Skeletal muscle tissue (tissue), 4 donors: ENCODE measurements around the gene UXS1. TPM values are rescaled to one million over a fixed set of nuclear protein-coding genes. Genes with fewer than 3 reads are reported as not detected.
A peak's percentile ranks its signal among the peaks of the same experiment; 100 is the strongest.
"Not testable (repeated sequence)": the region's sequence is repeated elsewhere in the genome, so short reads cannot be mapped to it uniquely, and the experiment has no call there.

Experiments used
- H3K27ac ChIP-seq: one replicate; pipeline ENCODE4 v1.7.0; 2013; ENCODE audit warnings: mild to moderate bottlenecking, low read depth, low read length, inconsistent platforms
- H3K27me3 ChIP-seq, 3 donors: one replicate each; pipeline ENCODE4 v1.7.0; 2013; ENCODE audit warnings: low read length in 3 of 3; ENCODE audit not compliant: control insufficient read depth in 3 of 3, insufficient read depth in 3 of 3
- H3K36me3 ChIP-seq, 3 donors: one replicate each; pipeline ENCODE4 v1.7.0; 2013; ENCODE audit warnings: low read length in 3 of 3; ENCODE audit not compliant: control insufficient read depth in 3 of 3, insufficient read depth in 3 of 3
- H3K4me1 ChIP-seq, 3 donors: one replicate each; pipeline ENCODE4 v1.7.0; 2013; ENCODE audit warnings: low read length in 3 of 3, mild to moderate bottlenecking in 3 of 3; ENCODE audit not compliant: control insufficient read depth in 3 of 3, insufficient read depth in 3 of 3
- H3K4me3 ChIP-seq, 3 donors: one replicate each; pipeline ENCODE4 v1.7.0; 2013; ENCODE audit warnings: low read length in 3 of 3
- H3K9ac ChIP-seq, 3 donors: one replicate each; pipeline ENCODE4 v1.7.0; 2013; ENCODE audit warnings: low read length in 3 of 3, mild to moderate bottlenecking in 3 of 3, moderate library complexity in 2 of 3, low read depth in 1 of 3
- H3K9me3 ChIP-seq, 3 donors: one replicate each; pipeline ENCODE4 v1.7.0; 2013; ENCODE audit warnings: low read length in 3 of 3; ENCODE audit not compliant: control insufficient read depth in 3 of 3
- total RNA-seq: library from RNA; depleted of rRNA; stranded (reverse); fragments of >200 nt; gene quantifications from one replicate; pipeline ENCODE4 v1.2.3, GENCODE V29; 2014
- donor health status: Osteomylitis.

Gene UXS1
- total RNA-seq, 1 donor from 2014 or later, result 17.7 TPM

- Histone ChIP-seq H3K36me3 (no peaks in the 10 kb centered on the region), H3K4me3 (no peak overlapping the region), H3K9ac (no peak overlapping the region), H3K4me1 (no peaks in the 10 kb centered on the region), H3K27ac (no peak overlapping the region), H3K9me3 (no peaks in the 10 kb centered on the region), H3K27me3 (no peaks in the 10 kb centered on the region)
Measured at GRCh38 chr2:106208399-106208798, 14.3 kb upstream of the UXS1 start.

GRCh38 chr2:106207246-106207645 is 13.1 kb upstream of the UXS1 start:
- no peaks in the 10 kb centered on the region for H3K9me3 ChIP-seq

GRCh38 chr2:106205488-106205887 is 11.4 kb upstream of the UXS1 start:
- H3K4me1 ChIP-seq, result no peaks in the 10 kb centered on the region
- no peaks in the 10 kb centered on the region for H3K27me3 ChIP-seq
- no peak overlapping the region for H3K4me3 ChIP-seq
- H3K27ac ChIP-seq, result no peak overlapping the region
- no peak overlapping the region for H3K9ac ChIP-seq
- no peaks in the 10 kb centered on the region for H3K9me3 ChIP-seq
- H3K36me3 ChIP-seq, result no peaks in the 10 kb centered on the region

More at GRCh38 chr2:106207246-106207645, 13.1 kb upstream of the UXS1 start:
- no peaks in the 10 kb centered on the region for H3K27me3 ChIP-seq
- H3K36me3 ChIP-seq, result no peaks in the 10 kb centered on the region
- no peaks in the 10 kb centered on the region for H3K4me1 ChIP-seq
- H3K4me3 ChIP-seq, result no peak overlapping the region
- H3K27ac ChIP-seq, result no peak overlapping the region
- H3K9ac ChIP-seq, result no peak overlapping the region

GRCh38 chr2:106204551-106204950 is 10.4 kb upstream of the UXS1 start:
- not testable (repeated sequence) for H3K4me1 ChIP-seq

GRCh38 chr2:106201661-106202060 is 7.6 kb upstream of the UXS1 start:
- Histone ChIP-seq H3K9me3 (no peaks in the 10 kb centered on the region), H3K4me3 (no peak overlapping the region), H3K27me3 (no peaks in the 10 kb centered on the region), H3K27ac (no peak overlapping the region), H3K36me3 (no peaks in the 10 kb centered on the region), H3K9ac (no peak overlapping the region), H3K4me1 (peaks cover 0 to 4% (median 2%) of the 10 kb centered on the region in 3 donors)

More at GRCh38 chr2:106204551-106204950, 10.4 kb upstream of the UXS1 start:
- H3K9me3 ChIP-seq, H3K4me3 ChIP-seq, H3K27me3 ChIP-seq, H3K9ac ChIP-seq, H3K36me3 ChIP-seq, H3K27ac ChIP-seq: not testable (repeated sequence)

GRCh38 chr2:106197878-106198277 is 3.8 kb upstream of the UXS1 start:
- Histone ChIP-seq H3K9me3 (no peaks in the 10 kb centered on the region), H3K36me3 (no peaks in the 10 kb centered on the region)

GRCh38 chr2:106195981-106196380 is 1.9 kb upstream of the UXS1 start:
- no peak overlapping the region for H3K27ac ChIP-seq
- H3K9me3 ChIP-seq, result no peaks in the 10 kb centered on the region
- H3K27me3 ChIP-seq, result no peaks in the 10 kb centered on the region
- H3K4me3 ChIP-seq, result no peak overlapping the region
- H3K36me3 ChIP-seq, result no peaks in the 10 kb centered on the region
- H3K9ac ChIP-seq, result no peak overlapping the region
- H3K4me1 ChIP-seq, result peaks cover 18 to 24% (median 20%) of the 10 kb centered on the region in 3 donors

More at GRCh38 chr2:106197878-106198277, 3.8 kb upstream of the UXS1 start:
- peaks cover 13 to 19% (median 17%) of the 10 kb centered on the region in 3 donors for H3K4me1 ChIP-seq
- no peak overlapping the region for H3K27ac ChIP-seq
- no peak overlapping the region for H3K9ac ChIP-seq
- H3K4me3 ChIP-seq, result no peak overlapping the region
- H3K27me3 ChIP-seq, result no peaks in the 10 kb centered on the region

- Histone ChIP-seq H3K9me3 (no peaks in the 10 kb centered on the region), H3K4me1 (peaks cover 18 to 24% (median 20%) of the 10 kb centered on the region in 3 donors), H3K27ac (no peak overlapping the region), H3K4me3 (no peak overlapping the region), H3K27me3 (no peaks in the 10 kb centered on the region), H3K36me3 (no peaks in the 10 kb centered on the region), H3K9ac (no peak overlapping the region)
Measured at GRCh38 chr2:106195456-106195855, 1.4 kb upstream of the UXS1 start.

- Histone ChIP-seq H3K36me3 (no peaks in the 10 kb centered on the region), H3K9ac (peak overlapping the region; percentile 51 to 83 (median 82)), H3K4me1 (peaks cover 18 to 24% (median 20%) of the 10 kb centered on the region in 3 donors), H3K27ac (peak overlapping the region; percentile 60), H3K9me3 (no peaks in the 10 kb centered on the region), H3K27me3 (no peaks in the 10 kb centered on the region), H3K4me3 (peak overlapping the region; percentile 59 to 79 (median 77))
Measured at GRCh38 chr2:106193690-106193976, 468 bp downstream of the UXS1 start.

- H3K9ac ChIP-seq, result peak overlapping the region; percentile 51 to 83 (median 82)
- peak overlapping the region; percentile 59 to 79 (median 77) for H3K4me3 ChIP-seq
- H3K27ac ChIP-seq, result peak overlapping the region; percentile 60
- H3K36me3 ChIP-seq, result no peaks in the 10 kb centered on the region
- no peaks in the 10 kb centered on the region for H3K27me3 ChIP-seq
- H3K9me3 ChIP-seq, result no peaks in the 10 kb centered on the region
- peaks cover 18 to 24% (median 18%) of the 10 kb centered on the region in 3 donors for H3K4me1 ChIP-seq
Measured at GRCh38 chr2:106192752-106193689, 1.1 kb downstream of the UXS1 start.
